NCI-H1105 (cell line): ENCODE data around the gene PFKL.

Experiments used
- DNase-seq: peaks from one replicate; lab custom pipeline; 2025; lab: John Stamatoyannopoulos, UW

PFKL gene

DNA sequence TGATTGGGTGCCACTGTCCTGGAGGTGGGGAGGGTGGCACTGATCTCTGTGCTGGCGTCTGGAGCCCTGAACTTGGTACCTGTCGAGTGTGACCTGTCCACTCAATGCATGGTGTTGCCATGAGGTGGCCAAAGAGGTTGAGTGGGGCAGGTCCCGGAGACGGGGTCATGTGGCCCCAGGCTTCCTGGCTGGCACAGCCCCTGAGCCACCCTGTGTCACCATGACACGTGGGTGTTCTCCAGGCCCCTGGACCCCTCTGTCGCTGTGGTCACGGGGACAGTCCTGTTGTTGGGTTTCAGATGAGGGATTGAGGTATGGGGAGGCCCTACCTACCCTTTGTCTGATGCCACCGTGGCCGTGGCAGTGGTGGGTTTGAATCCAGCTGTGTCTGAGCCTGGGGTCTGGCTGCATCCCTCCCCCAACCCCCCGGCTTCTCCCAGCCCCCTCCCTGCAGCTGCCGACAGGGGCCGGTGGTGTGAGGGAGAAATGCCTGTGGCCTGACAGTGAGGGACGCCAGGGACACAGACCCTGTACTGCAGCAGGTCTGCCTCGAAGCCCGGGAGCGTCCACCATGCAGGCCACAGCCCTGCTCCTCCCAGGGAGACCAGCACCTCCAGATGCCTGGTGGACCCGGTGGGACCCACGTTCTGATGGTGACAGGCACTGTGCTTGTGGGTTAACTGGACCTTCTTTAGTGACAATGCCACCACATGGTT lies 65.6 kb downstream of the PFKL start:
- no peak for DNase-seq

DNA sequence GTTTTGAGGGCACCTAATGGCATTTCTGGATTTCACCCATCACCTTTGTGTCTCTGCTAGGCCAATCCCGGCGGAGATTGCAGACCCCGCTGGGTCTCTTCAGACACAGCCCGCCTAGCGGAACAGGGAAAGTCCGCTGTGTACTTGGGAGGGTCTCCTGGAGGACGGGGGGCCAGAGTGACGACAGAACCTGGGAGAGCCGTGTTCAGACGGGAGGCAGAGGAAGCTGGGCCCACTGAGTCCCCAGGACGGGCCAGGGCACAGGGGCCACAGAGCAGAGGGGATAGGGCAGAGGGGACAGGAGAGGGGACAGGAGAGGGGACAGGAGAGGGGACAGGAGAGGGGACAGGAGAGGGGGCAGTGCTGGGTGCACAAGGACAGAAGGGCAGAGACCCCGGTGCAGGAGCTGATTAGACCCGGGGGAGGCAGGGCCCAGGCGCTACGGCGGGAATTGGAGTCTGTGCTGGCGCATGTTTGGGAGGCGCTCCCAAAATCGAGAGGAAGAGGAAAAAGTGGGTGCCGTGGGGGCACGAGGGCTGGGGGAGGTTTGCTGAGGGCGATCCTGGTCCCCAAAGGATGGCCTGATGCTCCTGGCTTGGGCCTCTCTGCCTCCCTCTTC lies 66.2 kb downstream of the PFKL start:
- DNase-seq = no peak

DNA sequence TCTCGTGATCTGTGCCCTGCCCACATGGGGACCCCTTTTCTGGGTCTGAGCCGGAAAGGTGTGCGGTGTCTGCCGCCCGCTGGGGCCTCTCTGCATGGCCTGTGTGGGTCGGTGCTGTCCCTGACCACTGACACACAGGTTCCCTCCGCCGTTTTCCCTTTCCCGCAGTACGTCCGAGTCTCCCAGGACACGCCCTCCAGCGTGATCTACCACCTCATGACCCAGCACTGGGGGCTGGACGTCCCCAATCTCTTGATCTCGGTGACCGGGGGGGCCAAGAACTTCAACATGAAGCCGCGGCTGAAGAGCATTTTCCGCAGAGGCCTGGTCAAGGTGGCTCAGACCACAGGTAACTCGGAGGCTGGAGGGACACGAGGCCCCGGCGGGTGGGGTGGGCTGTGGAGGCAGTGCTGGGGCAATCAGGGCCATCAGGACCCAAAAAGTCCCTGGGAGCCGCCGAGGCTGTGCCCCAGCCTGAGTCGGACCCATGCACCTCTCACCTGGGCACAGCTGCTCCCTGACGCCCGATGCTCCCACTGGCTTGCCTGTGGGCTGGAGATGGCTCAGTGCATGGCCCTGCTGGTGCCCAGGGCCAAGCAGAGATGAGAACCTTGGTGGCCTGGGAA lies 66.8 kb downstream of the PFKL start:
- no peak for DNase-seq

DNA sequence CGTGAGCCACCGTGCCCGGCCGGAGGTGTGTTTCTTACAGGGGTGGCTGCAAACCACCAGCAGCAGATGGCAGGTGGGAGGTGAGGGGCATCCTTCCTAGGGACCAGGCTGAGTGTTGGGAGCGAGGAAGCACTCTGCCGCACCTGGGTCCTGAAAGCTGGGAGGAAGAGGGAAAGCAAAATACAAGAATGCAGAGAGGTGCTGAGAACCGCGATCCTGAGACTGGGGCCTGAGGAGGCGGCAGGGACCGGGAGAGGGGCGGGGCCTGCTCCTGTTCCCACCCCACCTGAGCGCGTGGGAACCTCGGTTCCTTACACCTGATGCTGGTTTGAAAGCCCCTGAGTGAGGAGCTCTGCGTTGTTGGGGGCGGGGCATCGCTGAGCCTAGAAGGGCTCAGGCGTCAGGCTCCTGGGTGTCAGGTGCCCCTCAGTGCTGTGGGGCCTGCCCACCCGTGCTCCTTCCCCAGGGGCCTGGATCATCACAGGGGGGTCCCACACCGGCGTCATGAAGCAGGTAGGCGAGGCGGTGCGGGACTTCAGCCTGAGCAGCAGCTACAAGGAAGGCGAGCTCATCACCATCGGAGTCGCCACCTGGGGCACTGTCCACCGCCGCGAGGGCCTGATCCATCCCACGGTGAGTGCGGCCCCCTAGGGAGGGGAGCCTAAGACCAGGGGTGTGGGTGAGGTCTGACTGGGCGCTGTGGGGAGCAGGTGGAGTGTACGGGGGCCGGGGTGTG lies 69.0 kb downstream of the PFKL start:
- no peak for DNase-seq

DNA sequence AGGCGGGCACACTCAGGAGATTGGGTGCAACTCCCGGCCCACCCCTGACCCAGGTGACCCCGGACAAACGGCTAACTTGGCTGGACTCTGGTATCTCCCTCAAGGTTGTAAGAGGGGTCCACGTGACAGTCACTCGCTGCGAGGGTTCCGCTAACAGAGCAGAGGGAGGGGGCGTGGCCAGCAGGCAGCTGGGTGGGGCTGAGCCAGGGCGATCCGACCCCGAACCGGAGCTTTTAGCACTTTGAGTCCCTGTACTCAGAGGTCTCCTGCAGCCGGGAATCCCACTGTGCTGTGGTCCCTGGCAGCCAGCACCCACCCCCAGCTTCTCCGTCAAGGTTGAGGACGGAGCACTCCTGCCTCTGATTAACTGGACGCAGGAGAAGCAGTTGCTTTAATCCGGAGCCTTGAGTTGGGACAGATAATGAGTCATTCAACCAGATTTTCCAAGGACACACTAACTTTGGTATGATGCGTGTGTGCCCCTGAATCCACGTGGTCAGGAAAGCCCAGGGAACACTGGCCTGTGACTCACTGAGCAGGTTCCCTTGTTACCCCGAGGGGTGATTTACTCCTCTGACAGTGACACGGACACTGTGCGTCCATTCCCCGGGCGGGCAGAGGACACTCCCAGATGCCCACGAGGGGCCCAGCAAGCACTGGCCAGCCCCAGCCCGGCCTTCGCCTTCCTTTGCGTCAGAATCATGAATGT lies 70.3 kb downstream of the PFKL start:
- peak; percentile 37 for DNase-seq

DNA sequence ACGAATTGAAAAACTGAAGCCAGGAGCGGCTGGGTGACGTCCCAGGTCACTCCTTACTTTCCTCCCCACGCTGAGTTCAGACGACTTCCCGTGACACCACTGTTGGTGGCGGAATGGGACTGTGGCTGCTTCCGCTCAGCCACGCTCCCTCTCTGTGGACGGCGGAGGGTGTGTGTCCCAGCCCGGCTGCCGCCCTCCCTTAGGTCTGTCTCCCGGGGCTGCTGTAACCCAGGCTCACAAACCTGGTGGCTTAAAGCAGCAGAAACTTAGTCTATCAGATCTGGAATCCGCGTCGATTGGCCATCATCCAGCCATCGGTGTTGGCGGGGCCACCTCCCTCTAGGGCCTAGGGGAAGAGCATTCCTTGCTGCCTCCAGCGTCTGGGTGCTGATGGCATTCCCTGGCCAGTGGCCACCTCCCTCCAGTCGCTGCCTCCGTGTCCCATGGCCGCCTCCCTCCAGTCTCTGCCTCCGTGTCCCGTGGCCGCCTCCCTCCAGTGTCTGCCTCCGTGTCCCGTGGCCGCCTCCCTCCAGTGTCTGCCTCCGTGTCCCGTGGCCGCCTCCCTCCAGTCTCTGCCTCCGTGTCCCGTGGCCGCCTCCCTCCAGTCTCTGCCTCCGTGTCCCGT lies 71.0 kb downstream of the PFKL start:
- DNase-seq = no peak

DNA sequence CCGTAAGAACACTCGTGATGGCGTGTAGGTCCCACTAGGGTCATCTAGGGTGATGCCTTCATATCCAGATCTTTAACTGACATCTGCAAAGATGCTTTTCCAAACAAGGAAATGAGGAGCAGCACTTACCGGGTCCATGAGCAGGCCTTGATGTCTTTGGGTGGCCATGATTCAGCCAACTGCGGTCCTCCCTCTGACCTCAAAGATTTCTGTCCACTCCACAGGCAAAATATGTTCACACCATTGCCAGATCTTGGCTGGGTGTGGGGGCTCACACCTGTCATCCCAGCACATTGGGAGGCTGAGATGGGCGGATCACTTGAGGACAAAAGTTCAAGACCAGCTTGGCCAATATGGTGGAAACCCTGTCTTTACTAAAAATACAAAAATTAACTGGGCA lies 71.7 kb downstream of the PFKL start:
- no peak for DNase-seq

DNA sequence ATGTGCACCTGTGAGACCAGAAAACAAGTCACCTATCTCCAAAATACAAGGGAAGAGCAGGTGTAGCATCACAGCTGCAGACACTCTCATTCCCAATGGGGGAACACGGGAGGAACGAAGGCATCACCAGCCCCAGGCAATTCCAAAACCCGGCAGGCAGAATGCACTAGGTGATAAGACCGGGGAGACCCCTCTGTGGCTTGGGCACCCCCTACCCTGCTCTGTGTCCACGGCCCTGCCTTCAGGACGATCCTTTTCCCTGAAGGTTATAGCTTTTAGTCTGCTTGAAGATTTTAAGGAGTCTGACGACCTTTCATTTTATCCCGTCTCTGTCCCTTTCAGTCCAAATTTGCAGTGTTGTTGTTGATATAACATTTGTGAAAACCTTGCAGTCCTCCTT lies 72.8 kb downstream of the PFKL start:
- no peak for DNase-seq

DNA sequence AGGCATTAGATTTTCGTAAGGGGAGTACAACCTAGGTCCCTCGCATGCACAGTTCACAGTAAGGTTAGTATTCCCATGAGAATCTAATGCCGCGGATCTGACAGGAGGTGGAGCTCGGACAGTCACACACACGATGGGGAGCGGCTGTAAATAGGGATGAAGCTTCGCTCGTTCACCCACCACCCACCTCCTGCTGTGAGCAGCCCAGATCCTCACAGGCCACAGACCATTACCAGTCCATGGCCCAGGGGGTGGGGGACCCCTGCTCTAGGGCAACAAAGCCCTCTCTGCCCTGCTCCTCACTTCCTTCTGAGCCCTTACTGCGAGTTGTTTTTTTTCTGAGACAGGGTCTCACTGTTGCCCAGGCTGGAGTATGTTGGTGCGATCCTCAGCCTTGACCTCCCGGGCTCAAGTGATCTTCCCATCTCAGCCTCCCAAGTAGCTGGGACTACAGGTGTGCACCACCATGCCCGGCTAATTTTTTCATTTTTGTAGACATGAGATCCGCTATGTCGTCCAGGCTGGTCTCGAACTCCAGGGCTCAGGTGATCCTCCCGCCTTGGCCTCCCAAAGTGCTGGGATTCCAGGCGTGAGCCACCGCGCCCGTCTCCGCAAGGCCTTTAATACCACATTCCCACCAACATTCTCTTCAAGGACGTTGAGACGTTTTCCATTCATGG lies 74.9 kb downstream of the PFKL start:
- no peak for DNase-seq

DNA sequence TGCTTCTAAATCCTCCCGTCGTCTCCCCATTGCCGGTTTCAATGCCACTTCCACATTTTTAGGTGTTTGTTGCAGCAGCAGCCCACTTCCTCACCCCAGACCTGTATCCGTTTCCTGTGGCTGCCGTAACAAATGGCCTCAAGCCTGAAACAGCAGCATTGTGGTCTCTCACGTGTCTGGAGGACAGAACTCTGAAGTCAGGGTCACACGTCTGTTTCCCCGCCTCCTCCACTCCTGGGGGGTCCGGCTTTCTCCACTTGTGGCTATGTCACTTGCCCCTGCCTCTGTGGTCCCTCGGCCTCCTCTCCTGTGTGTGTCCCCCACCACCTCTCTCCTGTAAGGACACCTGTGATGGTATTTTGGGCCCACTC lies 75.4 kb downstream of the PFKL start:
- no peak for DNase-seq

DNA sequence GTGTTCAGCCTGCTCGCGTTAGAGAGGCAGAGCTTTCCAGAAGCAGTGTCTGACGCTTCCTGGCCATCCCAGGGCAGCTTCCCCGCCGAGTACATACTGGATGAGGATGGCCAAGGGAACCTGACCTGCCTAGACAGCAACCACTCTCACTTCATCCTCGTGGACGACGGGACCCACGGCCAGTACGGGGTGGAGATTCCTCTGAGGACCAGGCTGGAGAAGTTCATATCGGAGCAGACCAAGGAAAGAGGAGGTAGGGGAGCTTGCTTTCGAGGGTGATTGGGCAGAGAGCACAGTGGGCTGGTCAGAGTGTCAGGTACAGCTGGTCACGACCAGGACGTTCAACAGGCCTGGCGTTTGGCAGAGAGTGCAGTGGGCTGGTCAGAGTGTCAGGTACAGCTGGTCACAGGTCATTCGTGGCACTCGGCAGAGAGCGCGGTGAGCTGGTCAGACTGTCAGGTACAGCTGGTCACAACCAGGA lies 75.9 kb downstream of the PFKL start:
- DNase-seq = no peak

DNA sequence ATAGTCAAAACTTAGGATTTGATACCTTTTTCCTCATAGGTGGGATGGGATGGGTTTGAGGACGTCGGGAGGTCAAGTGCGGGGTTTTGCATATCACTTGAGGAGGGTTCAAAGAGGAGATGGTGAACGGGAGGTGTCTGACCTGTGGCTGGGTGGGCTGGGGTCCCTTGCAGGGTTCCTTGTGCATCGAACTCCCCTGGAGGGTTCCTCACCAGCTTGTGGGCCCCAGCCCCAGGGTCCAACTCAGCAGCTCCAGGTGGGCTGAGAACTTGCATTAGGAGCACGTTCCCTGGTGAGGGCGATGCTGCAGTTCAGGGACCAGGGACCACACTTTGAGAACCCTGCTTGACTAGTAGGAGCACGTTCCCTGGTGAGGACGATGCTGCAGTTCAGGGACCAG lies 76.8 kb downstream of the PFKL start:
- DNase-seq = no peak
